EL (cell line): ENCODE measurements around the gene GLTP.
A peak's percentile ranks its signal among the peaks of the same experiment; 100 is the strongest.

Source experiments
- DNase-seq: peaks from one replicate; pipeline ENCODE4 v3.0.0-alpha.2; 2016

GLTP gene

DNA sequence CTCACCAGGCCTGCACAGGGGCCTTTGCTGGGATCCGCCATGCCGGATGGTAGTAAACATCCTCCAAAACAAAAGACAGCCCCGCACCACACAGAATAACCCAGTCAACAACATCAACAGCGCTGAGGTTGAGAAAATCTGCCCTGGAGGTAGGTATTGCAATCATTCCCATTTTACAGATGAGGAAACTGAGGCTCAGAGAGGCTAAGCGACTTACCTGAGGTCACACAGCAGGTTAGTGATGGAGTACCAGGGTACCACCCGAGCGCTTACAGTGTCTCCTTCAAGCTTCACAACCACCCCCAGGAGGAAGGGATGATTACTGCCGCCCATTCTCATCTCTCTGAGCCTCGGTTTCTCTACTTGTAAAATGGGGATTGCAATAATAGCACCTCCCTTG is 62.1 kb downstream of the GLTP start:
- DNase-seq = no peak

DNA sequence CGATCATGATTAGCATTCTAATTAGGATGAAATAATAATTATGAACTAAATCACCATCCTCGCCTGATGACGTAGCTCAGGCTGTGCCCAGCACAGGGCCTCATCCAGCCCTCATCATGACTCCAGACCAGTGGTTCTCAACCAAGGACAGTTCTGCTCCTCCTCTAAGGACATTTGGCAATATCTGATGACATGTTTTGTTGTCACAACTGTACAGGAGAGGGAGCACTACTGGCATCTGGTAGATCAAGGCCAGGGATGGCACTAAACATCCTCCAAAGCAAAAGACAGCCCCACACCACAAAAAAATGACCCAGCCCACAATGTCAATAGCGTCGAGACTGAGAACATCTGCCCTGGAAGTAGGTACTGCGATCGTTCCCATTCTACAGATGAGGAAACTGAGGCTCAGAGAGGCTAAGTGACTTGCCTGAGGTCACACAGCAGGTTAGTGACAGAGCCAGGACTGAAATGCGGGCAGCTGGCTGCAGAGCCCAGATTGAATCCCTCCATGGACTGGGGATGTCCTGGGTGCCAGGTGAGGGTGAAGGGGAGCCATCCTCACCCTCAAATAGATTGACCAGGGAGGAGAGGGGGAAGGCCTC is 62.6 kb downstream of the GLTP start:
- DNase-seq = no peak

DNA sequence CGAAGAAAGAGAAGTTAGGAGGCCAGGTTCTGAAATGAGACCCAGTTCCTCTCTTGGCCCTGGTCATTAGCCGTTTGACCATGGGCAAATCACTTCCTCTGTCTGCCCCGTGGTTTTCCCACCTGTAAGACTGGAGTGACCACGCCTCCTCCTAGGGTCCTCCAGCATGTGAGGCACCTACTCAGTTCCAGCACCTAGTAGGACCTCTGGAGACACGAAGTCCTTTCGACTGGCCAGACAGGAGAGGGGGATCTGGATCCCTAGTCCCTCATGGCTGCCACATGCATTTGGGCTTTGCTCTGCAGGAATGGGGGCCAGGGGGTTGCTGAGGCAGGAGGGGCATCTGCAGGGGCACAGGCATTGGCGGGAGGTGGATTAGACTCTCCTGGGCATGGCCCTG is 63.5 kb downstream of the GLTP start:
- DNase-seq = no peak

DNA sequence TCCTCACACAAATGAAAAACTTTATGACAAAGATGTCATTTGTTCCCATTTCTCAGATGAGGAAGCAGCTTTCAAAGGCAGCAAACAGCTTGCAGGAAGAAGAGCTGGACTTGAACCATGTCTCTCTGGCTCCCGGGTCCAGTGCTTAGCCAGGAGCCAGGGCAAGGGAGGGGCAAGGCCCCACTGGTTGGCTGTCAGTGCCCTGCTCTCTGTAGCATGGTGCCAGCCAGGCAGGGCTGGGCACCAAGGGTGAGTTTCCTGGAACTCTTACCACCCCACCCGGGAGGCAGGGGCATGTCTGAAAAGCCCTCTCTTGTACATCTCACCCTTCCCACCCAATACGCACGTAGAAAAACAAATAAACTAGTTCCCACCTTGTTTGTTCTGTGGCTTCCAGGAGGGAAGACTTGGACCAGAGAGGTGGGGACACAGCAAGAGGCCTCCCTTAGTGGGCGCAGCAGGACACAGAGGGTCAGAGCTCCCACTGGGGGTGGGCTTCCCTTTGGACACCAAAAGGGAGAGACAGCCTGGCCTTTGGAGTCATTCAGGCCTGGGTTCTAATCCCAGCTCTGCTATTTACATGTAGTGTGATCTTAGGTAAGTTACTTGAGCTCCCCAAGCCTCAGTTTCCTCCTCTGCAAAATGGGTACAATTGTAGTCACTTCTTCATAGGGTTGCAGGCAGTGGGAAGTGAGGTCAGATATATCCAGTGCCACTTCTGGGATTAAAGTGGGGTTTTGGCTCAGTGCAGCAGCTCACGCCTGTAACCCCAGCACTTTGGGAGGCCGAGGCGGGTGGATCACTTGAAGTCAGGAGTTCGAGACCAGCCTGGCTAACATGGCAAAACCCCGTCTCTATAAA is 64.4 kb downstream of the GLTP start:
- no peak for DNase-seq

DNA sequence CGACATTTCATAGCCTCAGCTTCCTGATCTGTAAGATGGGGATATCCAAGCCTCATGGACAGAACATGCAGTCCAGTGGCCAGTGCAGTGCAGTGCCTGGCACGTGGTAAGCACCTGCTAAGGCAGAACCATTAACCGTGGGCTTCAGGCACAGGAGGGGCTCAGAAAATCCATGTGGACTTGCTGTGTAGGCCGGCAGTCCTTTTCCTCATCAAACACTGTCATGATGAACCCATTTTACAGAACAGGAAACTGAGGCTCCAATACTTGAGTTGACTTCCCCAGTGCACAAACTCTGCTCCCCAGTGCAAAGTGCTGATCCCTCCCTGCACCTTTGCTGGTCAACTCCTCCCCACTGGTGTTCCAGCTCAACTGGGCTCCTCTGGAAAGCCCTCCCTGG is 65.1 kb downstream of the GLTP start:
- DNase-seq = no peak

DNA sequence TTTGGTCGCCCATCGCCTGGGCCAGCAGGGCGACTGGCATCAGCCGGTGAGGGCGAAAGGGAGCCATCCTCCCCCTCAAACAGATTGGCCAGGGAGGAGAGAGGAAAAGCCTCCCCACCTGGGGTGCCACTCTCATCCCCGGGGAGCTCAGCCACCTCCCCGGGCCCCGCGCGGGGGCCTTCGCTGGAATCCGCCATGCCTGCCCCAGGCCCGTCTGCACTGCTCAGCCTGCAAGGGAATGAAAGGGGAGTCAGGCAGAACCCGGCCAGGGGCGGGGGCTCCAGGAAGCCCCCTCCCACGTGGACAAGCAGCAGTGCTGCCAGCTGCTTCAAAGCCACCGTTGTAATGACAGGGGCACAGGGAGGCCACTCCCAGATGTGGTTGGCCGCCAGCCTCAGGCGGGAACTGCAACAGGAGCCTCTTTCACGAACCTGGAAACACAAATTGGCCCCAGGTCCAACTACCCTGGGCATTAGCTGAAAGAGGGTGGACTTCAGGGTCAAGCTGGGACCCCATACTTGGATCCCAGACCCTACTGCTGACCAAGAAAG is 65.7 kb downstream of the GLTP start:
- DNase-seq = no peak

DNA sequence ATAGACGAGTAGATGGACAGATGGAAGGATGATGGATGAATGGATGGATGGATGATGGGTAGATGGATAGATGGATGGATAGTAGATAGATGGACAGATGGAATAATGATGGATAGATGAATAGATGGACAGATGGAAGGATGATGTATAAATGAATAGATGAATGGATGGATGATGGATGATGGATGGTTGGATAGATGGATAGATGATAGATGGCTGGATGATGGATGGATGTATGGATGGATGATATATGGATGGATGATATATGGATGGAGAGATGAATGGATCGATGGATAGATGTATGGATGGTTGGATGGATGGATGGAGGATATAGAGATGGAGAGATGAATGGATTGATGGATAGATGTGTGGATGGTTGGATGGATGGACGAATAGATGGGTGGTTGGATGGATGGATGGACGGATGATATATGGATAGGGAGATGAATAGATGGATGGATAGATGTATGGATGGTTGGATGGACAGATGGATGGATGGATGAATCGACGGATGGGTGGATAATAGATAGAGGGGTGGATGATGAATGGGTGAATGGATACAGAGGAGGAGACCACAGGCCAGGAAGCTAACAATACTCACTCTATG is 66.4 kb downstream of the GLTP start:
- DNase-seq = no peak

DNA sequence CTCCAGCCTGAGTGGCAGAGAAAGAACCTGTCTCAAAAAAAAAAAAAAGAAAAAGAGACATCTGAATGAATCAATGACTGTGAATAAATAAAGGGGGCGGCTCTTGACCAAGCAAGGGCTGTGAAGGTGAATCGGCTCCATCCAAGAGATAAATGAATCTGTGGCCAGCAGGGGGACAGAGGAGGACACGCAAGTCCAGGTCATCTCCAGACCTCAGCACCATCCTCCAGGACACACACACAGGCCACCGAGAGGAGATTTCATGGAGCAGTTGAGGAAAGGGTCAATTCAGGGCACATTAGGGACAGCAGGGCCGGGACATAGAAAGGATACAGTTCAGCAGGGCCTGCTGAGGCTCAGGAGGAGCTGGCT is 68.7 kb downstream of the GLTP start:
- DNase-seq = no peak

DNA sequence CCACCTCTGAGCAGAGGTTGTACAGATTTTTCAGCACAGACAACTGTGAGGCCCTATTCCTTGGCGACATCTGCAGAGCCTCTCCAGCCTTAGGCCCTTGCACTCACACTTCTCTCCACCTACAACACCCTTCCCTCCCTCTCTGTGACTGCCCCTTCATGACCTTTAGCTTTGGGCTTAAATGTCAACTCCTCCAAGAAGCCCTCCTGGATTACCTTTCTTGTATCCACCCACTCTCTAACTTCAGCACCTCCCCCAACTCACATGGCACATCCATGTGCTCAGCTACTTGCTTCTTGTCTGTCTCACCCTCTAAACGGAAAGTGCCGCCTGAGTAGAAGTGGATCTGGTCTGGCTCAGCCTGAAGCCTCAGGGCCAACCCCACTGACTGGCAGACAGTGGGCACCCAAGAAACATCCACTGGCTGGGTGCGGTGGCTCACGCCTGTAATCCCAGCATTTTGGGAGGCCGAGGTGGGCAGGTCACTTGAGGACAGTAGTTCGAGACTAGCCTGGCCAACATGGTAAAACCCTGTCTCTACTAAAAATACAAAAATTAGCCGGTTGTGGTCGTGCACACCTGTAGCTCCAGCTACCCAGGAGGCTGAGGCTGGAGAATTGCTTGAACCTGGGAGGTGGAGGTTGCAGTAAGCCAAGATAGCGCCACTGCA is 69.3 kb downstream of the GLTP start:
- no peak for DNase-seq

DNA sequence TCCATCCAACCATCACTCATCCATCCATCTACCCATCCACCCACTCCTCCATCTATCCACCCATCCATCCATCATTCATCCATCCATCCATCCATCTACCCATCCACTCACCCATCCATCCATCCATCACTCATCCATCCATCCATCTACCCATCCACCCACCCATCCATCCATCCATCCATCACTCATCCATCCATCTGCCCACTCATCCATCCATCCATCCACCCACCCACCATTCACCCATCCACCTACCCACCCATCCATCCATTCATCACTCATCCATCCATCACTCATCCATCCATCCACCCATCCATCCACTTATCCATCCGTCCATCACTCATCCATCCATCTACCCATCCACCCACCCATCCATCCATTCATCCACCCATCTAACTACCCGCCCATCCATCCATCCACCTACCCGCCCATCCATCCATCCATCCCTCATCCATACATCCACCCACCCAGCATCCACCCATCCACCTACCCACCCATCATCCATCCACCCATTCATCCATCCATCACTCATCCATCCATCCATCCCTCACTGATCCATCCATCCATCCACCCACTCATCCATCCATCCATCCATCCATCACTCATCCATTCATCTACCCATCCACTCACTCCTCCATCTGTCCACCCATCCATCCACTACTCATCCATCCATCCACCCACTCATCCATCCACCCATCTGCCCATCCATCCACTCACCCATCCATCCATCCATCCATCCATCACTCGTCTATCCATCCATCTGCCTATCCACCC is 71.3 kb downstream of the GLTP start:
- no peak for DNase-seq

DNA sequence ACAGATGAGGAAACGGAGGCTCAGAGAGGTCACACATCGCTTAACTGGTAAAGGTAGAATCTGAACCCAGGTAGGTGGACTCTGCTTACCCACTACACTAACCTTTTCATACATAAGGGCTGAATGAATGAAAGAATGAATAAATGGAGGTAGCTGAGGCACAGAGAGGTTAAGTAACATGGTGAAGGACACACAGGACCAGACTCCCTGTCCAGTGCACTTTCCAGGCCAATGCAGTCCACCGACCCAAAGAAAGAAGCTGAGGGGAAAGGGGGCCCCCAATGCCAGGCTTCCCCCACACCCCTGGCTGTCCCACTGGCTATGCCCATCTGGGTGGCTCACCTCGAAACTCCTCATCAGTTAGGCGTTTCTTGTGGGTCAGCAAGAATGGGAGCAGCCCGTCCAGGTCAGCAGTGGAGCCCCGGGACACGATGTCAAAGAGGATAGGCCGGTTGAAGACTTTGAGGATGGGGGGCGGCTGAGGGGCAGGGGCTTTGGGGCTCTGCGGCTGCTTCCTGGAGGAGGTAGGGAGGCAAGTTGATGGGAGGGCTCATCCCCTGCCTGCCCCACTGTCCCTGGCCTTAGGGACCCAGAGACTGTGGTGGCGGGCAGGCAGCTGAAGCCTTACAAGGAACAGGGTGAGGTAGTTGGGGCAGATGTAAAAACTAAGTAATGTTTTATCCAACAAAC is 72.2 kb downstream of the GLTP start:
- no peak for DNase-seq

DNA sequence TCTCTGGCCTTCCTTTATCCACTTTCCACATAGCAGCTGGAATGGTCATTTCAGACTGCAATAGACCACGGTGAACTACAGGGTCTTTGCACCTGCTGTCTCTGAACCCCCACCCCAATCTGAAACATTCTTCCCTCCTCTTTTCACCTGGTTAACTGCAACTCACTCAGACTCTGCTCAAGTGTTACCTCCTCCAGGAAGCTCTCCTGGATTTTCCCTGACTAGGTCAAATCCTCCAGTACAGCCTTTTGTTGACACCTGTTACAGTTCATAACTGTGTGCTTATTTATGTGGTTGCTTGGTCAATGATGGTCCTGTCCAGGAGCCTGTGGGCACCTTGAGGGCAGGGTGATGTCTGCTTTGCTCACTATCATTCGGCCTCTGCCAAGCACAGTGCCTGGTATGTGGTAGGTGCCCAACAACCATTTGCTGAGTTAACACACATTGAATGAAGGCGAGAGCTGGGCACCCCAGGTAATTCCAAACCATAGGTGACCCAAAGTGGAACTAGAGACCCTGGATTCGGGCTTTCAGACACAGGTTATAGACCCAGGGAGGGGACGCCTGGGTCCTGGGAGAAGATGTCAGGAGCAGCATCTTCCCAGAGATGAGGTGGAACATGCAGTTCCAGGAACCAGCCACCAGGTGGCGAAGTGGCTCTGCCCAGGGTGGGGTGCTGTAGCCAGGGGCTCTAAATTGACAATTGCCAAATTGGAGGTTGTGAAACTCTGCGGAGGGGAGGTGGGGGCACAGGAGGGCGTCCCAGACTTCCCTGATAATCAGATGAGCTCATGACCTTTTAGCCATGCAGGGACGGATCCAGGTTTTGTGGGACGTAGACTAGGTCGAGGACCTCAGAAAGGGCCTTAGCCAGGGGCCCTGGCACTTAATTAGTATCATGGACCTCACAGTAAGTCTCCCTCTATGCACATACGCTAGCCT is 75.2 kb downstream of the GLTP start:
- peak; percentile 51 for DNase-seq

DNA sequence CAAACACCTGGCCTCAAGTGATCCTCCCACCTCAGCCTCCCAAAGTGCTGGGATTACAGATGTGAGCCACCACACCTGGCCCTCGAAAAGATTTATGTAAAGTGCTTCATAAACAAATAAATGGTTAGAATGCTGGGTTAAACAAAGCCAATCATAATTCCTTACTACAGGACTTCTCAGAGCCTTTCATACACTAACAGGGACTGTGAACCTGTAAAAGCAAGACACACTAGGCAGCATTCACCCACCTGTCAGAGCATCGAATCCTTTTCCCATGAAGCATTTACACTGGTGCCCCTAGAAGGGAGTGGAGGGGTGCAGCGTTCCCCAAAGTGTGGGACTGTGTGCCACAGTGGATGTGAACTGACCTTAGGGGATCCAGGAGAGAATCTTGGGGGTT is 76.7 kb downstream of the GLTP start:
- DNase-seq = no peak

DNA sequence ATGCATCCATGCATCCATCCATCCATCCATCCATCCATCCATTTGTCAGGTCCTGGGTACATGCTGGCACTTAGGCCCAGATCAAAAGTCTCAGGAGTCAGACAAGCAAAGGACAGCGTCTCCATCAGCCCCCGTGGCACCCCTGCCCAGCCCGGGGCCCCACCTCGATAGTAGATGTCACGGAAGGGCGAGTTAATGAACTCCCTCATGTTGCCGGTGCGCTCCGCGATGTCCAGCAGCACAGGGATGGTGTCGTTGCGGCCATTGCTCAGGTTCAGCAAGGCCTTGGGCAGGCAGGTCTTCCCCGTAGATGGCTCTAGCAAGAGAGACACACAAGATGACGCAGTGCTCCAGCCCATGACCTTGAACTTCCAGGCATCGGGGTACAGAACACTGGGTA is 77.5 kb downstream of the GLTP start:
- DNase-seq = no peak
